ENCODE results near the gene TSC22D1.

- TF ChIP-seq CTCF (IDR thresholded peaks at IDR 0.05) (no peak), POLR2A (IDR thresholded peaks at IDR 0.05) (no peak), POLR2AphosphoS5 (IDR thresholded peaks at IDR 0.05) (no peak)
These were observed 35.2 kb downstream of the TSC22D1 start for GRCh38 chr13:44540761-44541434.

Data from transverse colon (tissue), 4 donors.